Esophagus muscularis mucosa (tissue), 3 donors: ENCODE results near the gene ZNF213.

Experiments
- POLR2A ChIP-seq: fragments of 450-650 bp; IDR thresholded peaks from one replicate; pipeline ENCODE4 v1.6.1; 2017; ENCODE audit warnings: antibody characterized with exemption, moderate library complexity, mild to moderate bottlenecking, low read depth
- POLR2AphosphoS5 ChIP-seq, 2 donors: sonication (generic); formaldehyde crosslinking; IDR thresholded peaks; one replicate each; pipeline ENCODE4 v1.6.1; 2017; ENCODE audit warnings: antibody characterized with exemption in 2 of 2
- TF ChIP-seq, protein P1 (sequence below), 3 experiments: fragments of 200-600 bp in 2 of 3; fragments of 450-650 bp in 1 of 3; sonication (generic) in 2 of 3; IDR thresholded peaks; one replicate each; pipeline ENCODE4 v1.5.1; 2017 to 2019; ENCODE audit warnings: antibody characterized with exemption in 3 of 3, mild to moderate bottlenecking in 2 of 3, moderate library complexity in 1 of 3

DNA sequence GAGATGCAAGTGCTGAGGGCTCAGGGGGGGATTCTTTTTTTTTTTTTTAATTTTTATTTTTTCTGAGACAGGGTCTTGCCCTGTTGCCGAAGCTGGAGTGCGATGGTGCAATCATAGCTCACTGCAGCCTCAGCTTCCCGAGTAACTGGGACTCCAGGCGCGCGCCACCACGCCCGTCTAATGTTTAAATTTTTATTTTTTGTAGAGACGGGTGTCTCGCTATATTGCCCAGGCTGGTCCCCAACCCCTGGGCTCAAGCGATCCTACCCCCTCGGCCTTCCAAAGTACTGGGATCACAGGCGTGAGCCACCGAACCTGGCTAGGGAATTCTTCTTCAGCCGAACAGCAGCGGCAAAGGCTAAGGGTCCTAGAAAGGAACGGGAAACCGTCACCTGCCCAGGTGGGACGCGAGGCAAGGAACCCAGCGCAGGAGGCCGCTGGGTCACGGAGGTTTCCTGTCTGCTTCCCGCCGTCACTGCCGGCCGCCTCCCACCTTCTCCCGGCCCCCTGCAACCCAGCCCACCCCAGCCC, 39.9 kb downstream of the ZNF213 start:
- TF ChIP-seq POLR2AphosphoS5 (IDR thresholded peaks at IDR 0.05) = no peak
- TF ChIP-seq, protein P1, sequence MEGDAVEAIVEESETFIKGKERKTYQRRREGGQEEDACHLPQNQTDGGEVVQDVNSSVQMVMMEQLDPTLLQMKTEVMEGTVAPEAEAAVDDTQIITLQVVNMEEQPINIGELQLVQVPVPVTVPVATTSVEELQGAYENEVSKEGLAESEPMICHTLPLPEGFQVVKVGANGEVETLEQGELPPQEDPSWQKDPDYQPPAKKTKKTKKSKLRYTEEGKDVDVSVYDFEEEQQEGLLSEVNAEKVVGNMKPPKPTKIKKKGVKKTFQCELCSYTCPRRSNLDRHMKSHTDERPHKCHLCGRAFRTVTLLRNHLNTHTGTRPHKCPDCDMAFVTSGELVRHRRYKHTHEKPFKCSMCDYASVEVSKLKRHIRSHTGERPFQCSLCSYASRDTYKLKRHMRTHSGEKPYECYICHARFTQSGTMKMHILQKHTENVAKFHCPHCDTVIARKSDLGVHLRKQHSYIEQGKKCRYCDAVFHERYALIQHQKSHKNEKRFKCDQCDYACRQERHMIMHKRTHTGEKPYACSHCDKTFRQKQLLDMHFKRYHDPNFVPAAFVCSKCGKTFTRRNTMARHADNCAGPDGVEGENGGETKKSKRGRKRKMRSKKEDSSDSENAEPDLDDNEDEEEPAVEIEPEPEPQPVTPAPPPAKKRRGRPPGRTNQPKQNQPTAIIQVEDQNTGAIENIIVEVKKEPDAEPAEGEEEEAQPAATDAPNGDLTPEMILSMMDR (IDR thresholded peaks at IDR 0.05) = no peak
- no peak for TF ChIP-seq POLR2A
